Fibroblast of peridontal ligament (primary cell): ENCODE results near the gene INPP5D.

Experiments
- DNase-seq: peaks from one replicate; pipeline ENCODE4 v3.0.0-alpha.2; 2010; ENCODE audit errors: extremely low read depth

INPP5D gene

DNA sequence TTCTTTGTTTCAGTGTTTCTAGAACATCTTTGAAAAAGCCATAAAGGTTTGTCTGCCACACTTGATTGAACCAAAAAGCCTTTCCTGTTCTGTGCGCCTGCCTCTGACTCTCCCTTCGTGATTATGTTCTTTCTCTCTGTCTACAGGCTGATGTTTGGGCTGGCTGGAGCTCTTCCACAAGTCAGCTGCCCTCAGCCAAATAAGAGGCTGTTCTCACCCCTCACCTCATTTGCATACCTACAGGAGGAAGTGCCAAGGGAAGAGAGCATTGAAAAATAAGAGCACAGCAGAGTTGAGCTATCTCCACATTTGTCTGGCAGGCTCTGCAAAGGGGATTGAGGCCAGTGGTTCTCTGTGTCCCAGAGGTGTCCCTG is 15.8 kb downstream of the INPP5D start:
- DNase-seq: no peak

DNA sequence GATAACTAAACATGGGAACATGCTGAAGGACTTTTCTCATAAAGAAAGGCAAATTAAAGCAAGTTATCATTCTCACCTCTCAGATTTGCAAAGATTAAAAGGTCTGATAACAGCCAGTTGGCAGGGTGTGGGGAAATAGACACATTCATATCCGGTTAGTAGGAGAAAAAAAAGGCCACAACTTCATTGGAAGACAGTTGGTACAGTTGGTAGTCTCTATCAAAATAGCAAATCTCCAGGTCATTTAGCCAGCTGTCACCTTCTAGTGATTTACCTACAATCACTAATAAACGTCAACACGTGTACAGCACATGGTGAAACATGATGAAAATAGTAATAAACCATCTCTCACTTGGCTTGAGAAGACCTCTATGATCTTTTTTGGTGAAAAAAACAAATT is 16.6 kb downstream of the INPP5D start:
- DNase-seq: no peak

DNA sequence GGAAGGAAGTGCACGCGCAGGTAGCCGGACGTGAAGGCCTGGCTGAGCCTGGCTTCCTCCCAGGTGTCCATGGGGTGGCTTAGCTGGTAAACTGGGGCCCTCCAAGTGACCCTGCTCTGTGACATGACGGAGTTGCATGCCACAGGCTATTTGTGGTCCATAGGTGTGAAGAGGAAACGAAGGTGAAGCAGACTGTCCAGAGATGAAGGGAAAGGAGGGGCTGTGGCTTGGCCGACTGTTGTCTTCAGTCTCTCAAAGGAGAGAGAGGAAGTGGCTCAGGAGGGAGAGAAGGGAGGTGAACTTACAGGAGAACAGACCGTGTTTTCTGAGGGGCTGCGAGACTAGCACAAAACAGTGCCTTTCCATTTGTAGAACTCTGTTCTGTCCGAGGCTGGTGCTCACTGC is 19.3 kb downstream of the INPP5D start:
- DNase-seq: no peak

DNA sequence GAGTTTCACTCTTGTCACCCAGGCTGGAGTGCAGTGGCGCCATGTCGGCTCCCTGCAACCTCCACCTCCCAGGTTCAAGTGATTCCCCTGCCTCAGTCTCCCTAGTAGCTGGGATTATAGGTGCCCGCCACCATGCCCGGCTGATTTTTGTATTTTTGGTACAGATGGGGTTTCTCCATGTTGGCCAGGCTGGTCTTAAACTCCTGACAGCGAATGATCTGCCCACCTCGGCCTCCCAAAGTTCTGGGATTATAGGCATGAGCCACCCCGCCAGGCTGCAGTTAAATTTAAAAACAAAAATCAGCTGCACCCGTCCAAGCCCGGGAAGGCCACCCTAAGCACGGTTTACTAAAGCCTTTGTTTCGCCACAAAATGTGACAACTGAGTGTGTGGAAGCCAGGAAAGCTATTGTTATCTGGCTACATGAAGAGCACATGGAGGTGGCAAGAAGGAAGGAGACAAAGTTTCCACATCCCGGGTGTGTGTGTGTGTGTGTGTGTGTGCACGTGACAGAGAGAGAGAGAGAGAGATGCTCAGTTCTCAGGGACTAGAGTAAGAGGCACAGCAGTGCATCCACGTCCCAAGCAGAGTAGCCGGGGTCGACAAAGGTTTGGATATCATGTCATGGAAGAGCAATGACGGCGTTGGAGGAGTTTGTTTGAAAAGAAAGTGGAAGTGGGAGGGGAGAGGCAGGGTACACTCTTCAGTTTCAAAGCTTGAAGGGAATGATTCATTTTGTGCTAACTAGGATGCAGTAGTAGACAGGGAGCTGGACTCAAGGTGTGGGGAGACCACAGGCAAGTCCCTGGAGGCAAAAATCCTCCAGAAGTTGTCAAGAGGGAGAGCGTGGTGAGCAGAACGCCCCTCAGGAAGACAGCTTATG is 20.1 kb downstream of the INPP5D start:
- no peak for DNase-seq

DNA sequence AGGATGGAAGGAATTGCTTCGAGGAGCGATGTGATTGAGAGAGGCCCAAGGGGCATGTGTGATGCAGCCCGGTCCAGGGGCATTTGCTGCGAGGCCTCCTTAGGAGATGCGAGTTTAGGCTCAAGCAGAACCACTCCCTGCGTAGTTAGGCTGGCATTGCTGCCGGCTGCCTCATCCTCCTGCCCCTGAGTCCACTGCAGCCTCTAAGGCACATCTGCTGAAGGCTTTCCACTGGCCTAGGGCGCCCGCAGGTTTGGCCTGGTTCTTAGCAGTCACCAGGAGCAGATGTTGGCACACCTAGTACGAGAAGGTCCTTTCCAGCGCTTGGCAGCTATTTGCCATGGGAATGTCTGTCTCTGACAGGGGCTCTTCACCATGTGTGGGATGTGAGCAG is 20.7 kb downstream of the INPP5D start:
- no peak for DNase-seq

DNA sequence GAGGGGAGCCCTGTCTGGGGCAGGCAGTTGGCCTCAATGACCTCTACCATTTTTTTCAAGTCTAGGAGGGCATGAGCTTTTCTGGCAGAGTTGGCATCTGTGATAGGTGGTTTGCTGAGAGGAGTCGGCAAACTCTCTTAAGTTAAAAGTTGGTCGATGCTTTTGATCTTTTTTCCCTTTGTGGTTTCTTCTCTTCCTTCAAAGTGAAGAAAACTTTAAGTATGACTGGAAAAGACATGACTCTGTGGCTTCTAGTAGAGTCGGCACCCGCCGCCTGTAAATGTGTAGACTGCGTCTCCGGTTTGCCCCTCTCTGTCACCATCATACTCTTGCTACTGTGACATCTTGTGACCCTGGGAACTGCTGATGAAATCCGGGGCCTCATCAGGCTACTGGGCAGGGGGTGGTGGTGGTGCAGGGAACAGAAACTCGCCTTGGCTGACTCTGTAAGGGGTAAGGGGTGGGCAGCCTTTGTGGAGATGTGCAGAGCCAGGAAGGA is 21.1 kb downstream of the INPP5D start:
- DNase-seq: no peak

DNA sequence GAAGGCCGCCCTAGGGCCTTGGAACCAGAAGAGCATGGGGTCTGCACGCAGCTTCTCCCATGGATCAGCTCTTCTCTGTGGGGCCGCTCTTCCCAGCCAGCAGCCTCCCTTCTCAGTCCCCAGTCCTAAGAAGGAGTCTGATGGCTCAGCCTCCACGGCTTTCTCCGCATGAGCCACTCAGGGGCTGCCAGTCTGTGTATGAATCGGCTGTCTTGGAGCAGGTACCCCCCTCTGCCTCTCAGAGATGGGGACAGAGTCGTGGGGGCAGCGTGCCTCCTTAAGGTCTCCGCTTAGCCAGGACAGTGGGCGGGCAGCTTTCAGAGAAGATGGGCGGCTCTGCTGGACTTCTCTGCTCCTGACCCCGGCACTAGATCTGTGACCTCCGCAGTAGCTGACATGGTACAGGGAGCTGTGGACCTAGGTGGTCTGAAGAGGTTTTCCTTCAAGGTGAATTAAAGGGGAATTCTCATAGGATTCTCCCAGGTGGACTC is 21.6 kb downstream of the INPP5D start:
- DNase-seq: no peak

DNA sequence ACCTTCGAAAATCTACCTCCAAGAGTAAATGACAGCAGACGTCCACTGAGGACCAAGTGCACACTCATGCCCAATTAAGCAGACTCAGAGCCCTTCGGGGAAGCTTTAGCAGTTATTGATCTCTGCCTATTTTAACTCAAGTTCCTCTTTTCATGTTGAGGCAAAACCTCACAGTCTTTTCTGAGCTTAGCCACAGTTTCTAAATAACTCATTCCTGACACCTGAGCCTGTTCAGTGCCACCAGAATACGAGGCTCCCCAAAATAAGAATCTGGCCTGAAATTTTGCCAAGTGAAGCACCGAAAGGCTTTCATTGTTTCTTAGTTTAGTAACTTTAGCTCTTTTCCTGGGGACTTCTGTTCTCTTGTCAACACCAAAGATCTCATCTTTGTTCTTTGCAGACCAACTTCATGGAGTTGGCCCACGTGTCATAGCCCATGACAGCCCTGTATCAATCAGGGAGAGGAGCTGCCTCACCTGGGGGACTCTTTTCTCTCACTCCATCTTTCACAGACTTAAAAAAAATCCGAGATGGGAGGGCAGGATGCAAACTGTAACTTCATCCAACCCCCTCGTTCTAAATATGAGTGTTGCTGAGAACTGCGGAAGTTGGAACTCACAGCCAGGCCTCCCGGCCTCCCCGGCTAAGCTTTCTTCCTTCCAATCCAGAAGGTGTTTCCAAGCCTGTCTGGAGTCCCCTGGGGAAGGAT is 22.2 kb downstream of the INPP5D start:
- DNase-seq: no peak

DNA sequence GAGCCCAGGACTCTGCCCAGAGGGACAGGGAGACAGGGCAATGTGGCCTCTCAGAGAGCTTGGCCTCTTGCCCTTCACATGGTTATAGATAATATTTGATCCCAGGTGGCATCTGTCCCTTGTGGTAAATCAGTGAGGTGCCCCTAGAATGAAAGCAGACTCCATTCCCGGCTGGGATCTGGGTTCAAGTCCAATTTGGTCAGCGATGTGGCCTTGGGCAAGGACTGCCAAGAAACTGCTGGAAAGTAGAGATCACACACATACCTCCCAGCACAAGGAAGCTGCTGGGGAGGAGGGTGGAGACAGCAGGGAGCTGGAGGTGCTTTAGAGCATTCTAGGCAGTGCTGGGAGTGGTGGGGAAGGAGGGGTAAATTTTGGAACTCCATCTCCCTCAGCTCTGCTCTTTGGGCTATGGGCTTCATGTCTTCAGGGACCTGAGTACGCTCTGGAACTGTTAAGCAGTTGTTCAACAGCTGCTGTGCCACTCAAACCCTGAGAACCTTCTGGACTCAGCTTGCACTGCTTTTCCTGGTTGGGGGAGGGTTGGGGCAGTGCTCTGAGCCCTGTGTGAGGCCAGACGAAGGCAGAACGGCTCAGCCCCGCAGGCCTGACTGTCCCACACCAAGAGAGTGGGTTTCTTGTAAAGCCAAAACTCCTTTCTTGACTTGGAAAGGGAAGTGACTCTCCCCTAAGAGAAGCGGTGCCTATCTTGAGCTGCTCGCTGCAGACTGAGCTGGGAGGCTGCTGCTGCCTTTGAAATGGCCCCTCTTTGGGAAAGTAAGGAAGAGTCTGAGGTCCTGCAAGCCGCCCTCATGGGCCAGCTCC is 23.0 kb downstream of the INPP5D start:
- DNase-seq: no peak

DNA sequence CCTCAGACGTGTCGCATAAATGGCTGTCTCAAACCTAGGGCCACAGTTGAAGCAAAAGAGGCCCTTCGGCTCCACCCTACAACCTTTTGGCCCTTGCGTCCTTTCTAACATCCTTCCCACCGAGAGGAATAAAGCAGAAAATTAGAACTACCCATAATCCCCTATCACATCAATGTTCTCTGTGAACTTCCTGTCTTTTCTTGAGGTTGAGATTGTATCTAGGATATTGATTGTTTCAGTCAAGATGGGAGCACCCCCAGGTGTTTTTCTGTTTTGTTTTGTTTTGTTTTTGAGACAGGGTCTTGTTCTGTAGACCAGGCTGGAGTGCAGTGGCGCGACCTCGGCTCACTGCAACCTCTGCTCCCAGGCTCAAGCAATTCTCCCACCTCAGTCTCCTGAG is 23.6 kb downstream of the INPP5D start:
- DNase-seq: no peak

DNA sequence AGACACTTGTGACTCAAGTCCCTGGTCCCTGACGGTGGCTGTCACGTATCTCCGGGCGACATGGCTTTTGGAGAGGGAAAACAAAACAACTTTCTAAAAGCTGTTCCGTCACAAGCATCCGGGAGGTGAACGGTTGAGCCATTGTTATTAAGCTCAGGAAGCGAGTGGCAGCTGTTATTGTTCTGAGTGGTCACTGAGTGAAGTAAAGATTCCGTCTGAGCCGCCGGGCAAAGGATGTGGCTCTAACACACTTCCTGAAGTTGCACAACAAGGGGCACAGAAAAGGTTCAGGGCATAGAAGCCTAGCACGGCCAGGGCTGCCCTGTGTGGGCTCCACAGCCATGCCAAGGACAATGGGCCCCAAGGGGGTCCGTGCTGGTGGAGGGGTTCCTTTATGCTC is 24.3 kb downstream of the INPP5D start:
- no peak for DNase-seq

DNA sequence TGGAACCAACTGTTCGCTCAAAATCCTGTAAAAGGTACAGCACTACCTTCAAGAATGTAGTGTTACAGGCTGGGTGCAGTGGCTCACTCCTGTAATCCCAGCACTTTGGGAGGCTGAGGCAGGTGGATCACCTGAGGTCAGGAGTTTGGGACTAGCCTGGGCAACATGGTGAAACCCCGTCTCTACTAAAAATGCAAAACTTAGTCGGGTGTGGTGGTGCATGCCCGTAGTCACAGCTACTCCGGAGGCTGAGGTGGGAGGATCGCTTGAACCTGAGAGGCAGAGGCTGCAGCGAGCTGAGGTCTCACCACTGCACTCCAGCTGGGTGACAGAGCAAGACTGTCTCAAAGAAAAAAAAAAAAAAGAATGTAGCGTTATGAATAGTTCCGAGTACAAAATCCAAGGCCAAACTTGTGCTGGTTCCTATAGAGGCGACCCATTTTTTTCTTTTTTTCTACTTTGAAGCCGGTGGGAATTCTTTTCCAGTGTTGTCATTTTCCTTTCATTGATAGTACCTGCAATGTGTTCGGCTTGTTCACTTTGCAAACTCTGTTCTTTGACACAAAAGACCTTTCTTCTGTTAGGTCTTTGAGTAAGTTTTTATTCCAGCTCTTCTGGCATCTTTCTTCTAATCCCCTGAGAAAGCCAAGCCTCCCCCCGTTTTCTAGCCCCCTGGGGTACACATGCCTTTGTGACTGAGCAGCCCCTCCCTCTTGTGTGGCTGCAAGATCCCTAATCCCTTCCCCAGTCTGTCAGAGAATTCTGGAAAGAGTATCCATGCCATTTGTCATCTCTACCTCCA is 25.1 kb downstream of the INPP5D start:
- no peak for DNase-seq

DNA sequence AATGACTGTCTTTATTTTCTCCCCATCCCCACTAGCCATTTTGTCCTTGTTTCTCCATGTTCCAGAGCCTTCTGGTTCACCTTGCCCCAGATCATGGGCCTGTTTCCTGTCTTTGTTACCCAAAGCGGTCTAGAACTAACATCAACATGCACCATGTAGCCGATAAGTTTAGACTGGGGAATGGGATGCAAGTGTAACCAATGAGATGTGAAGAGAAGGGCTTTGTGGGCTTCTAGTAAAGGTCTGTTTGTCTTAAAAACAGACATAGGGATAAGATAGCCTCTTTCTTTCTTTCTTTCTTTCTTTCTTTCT is 25.7 kb downstream of the INPP5D start:
- no peak for DNase-seq

DNA sequence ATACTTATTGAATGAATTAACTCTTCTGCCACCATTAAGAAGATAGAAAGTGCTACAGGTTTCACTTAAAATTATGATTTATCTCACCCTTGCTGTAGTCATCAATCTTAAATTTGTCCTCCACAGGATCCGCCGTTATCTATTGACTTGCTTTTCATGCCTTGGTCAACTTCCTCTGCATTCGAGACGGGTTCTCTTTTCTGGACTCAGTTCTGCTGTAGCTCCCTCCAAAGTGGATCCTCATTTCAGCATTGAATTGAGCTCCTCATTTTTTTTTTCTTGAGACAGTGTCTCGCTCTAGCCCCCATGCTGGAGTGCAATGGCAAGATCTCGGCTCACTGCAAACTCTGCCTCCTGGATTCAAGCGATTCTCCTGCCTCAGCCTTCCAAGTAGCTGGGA is 27.6 kb downstream of the INPP5D start:
- no peak for DNase-seq

DNA sequence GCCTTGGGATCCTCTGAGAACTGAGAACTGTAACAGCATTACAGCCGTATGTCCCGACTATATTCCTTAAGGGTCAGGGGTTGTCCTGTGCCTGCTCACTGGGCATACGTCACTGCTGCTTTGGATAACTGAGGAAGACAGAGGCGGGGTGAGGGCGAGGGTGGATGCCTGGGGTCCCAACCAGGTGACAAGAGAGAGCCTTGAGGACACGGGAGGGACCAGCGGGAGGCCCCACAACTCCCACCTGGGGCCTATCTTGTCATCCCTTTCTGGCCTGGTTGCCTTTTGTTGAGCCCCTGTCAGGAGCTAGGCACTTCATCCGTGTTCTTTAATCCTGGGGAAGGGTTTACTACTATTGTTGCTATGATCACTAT is 28.8 kb downstream of the INPP5D start:
- DNase-seq: no peak

DNA sequence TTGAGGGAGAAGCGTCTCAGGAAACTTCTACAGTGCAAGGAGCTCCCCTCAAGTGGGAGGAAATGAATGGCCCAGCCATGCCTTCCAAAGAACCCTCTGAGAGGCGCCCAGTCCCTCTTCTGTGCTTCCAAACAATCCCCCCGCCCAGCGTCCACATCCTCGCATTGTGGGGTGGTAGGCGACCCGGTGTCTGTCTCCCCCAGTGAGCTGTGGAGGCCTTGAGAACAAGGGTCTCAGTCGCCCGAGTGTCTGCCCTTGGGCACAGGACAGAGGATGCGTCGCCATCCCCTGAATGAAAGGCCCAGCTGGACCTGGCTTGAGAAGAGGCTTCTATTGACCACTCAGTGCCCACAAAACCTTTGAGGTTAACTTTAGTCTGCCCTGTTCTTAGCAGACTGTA is 29.7 kb downstream of the INPP5D start:
- no peak for DNase-seq

DNA sequence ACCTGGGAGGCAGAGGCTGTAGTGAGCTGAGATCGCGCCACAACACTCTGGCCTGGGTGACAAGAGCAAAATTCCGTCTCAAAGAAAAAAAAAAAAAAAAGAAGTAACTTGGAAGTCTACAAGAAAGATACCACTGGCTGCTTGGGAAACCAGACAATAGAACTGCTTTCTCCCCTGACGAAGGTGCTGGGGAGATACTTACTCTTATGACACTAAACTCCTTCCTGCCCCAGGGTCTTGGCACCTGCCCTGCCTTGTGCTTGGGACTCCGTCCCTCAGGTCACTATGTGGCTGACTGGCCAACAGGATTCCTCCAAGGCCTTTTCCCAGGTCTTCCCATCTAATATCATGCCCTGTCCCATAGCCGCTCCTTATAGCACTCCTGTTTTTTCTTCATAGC is 30.7 kb downstream of the INPP5D start:
- DNase-seq: no peak

DNA sequence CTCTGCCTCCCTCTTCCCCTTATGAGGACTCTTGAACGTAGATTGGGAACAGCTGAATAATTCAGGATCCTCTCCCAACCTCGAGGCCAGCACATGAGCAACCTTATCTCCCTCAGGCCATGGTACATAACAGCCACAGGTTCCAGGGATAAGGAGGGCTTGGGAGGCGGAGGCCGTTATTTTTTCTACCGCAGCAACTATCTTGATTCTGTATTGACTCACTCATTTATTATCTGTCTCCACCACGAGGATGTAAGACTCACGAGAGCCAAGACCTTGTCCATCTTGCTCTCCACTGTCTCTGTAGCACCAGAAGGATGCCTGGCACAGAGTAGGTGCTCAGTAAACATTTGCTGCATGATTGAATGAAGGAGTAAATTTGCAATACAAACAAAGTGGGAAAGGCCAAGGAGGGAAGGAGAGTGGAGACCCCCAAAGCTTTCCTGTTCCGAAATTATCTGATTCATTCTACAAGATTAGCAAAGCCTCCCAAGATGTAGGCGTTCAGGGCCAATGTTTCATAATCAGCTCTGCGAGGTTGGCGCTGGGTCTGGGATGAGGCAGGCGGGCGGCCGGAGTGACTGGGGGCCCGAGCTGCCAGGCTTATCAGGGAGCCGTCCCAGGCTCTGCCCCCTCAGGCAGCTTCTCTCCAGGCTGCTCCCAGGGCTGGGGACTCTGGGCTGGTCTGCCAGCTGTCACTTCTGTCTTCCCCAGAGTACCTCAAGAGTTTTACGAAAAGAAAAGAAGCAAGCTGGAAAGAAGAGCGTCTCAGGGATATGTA is 31.6 kb downstream of the INPP5D start:
- no peak for DNase-seq

DNA sequence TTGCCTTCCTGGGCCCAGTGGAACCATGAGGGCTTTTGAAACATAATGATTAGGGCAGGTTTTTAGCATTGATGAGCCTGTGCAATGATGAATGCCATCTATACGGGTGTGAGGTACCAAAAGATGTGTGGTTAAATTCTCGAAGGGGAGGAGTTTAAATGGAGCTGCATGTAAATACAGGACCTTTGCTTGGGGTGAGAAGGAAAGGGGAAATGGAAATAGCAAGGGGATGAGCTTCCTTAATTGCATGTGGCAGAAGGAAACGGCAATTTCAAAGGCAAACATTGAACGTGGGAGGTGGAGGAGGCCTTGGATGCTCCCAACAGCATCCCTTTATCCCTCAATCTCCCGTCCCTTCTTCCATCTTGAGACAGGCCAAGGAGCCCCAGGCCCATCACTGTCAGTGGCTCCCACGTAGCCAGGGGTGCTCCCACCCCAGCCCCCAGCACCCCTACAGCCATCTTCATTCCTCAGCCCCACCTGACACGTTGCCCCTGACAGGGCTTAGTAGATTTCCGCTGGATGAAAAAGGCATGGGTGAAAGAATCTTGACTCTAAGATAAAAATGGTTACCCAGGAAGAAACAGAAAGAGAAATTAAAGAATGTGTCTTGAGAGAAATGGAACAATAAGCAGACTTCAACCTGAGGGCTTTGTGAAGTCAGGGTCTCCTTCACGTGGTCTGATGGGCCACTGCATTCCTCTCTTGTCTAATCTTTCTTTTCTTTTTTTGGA is 32.5 kb downstream of the INPP5D start:
- DNase-seq: no peak

DNA sequence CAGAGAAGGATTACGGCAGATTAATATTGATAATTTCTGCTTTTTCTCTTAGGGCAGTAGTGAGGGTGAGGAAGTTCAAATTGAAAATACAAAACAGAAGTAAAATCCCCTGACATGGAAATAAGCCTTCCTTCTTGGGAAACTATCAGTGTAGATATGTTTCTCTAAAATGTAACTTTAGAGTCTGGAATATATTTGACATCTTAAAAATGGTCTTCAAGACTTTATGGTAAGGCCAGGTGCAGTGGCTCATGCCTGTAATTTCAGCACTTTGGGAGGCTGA is 33.0 kb downstream of the INPP5D start:
- DNase-seq: no peak
